Left renal cortex interstitium (tissue), 4 donors: Measurements from ENCODE around the gene POLR2A. TPM values are rescaled to one million over a fixed set of nuclear protein-coding genes. Genes with fewer than 3 reads are reported as not detected.
A peak's percentile ranks its signal among the peaks of the same experiment; 100 is the strongest.

Source experiments
- DNase-seq, 4 donors: peaks; one replicate each; pipeline ENCODE4 v3.0.0-alpha.2; 2013; ENCODE audit warnings: low read depth in 4 of 4, low spot score in 2 of 4, missing footprints in 1 of 4
- polyA plus RNA-seq, 4 donors: library from polyadenylated mRNA; unstranded; fragments of 120-200 nt; gene quantifications; one replicate each; pipeline ENCODE4 v1.2.1, GENCODE V29; 2013; ENCODE audit not compliant: insufficient read length in 4 of 4

Gene POLR2A
- polyA plus RNA-seq: 100 to 1,000 TPM; 101 to 163 (median 116) TPM

- peak; percentile 95 to 99 (median 97) for DNase-seq
These were observed at the start of gene POLR2A for GRCh38 chr17:7484067-7484918. Gene POLR2A (plus strand): TSS chr17:7484366.

GRCh38 chr17:7435676-7436555 is 48.2 kb upstream of the POLR2A start:
- DNase-seq: peak in 1 of 4 donors; percentile 21

GRCh38 chr17:7436556-7437368 is 47.4 kb upstream of the POLR2A start:
- DNase-seq: peak in 2 of 4 donors; percentile 66 to 73

- no peak for DNase-seq
These were observed 46.8 kb upstream of the POLR2A start for GRCh38 chr17:7437369-7437863.

- peak in 2 of 4 donors; percentile 28 to 42 for DNase-seq
These were observed 46.1 kb upstream of the POLR2A start for GRCh38 chr17:7437950-7438614.

- DNase-seq: no peak
These were observed 45.3 kb upstream of the POLR2A start for GRCh38 chr17:7438656-7439460.

- DNase-seq: no peak
These were observed 44.6 kb upstream of the POLR2A start, which contains the start of gene FGF11 for GRCh38 chr17:7439462-7440112. Gene FGF11 (plus strand): TSS chr17:7439512. CDS start chr17:7439621, 109 bp downstream.

GRCh38 chr17:7440113-7440833 is 43.9 kb upstream of the POLR2A start:
- DNase-seq: peak in 2 of 4 donors; percentile 47 to 51

GRCh38 chr17:7440834-7441195 is 43.4 kb upstream of the POLR2A start:
- DNase-seq: peak in 1 of 4 donors; percentile 21

GRCh38 chr17:7441266-7441665 is 42.9 kb upstream of the POLR2A start:
- DNase-seq: no peak

GRCh38 chr17:7442142-7442541 is 42.0 kb upstream of the POLR2A start:
- DNase-seq: no peak

GRCh38 chr17:7443499-7444485 is 40.4 kb upstream of the POLR2A start:
- DNase-seq: no peak

GRCh38 chr17:7444682-7445618 is 39.2 kb upstream of the POLR2A start, which contains the start of gene CHRNB1:
Gene CHRNB1 (plus strand): TSS chr17:7445061. CDS start chr17:7445128, 67 bp downstream.
- DNase-seq: no peak

- DNase-seq: no peak
These were observed 38.6 kb upstream of the POLR2A start for GRCh38 chr17:7445619-7445968.

- DNase-seq: no peak
These were observed 35.7 kb upstream of the POLR2A start for GRCh38 chr17:7448461-7448860.
